Activated naive CD4-positive, alpha-beta T cell treated with anti-CD3 and anti-CD28 coated beads, Interleukin-2, amount 10 ng/mL, durations not matched to agents 7 days and 5 days (primary cell): ENCODE measurements around the gene TMOD3.

Source experiments
- CTCF ChIA-PET: fragments of 350-600 bp; sonication (Branson Sonifier 250); formaldehyde crosslinking; loops from one replicate; lab custom pipeline; 2021; ENCODE audit warnings: antibody characterized with exemption; lab: Charles Lee
- DNase-seq: peaks from one replicate; pipeline ENCODE4 v3.0.0-alpha.2; 2020
- H3K27ac Mint-ChIP-seq: one replicate; pipeline ENCODE4 v1.8.0; 2021; ENCODE audit warnings: mild to moderate bottlenecking, moderate library complexity, mixed read lengths
- H3K27me3 Mint-ChIP-seq: one replicate; pipeline ENCODE4 v1.8.0; 2021; ENCODE audit warnings: mild to moderate bottlenecking, mixed read lengths
- H3K36me3 Mint-ChIP-seq: one replicate; pipeline ENCODE4 v1.8.0; 2021; ENCODE audit warnings: mixed read lengths
- H3K4me1 Mint-ChIP-seq: one replicate; pipeline ENCODE4 v1.8.0; 2021; ENCODE audit warnings: mixed read lengths
- H3K4me3 Mint-ChIP-seq: one replicate; pipeline ENCODE4 v1.8.0; 2021; ENCODE audit warnings: mild to moderate bottlenecking, moderate library complexity, mixed read lengths
- H3K9me3 Mint-ChIP-seq: one replicate; pipeline ENCODE4 v1.8.0; 2021; ENCODE audit warnings: mixed read lengths

TMOD3 gene

DNA sequence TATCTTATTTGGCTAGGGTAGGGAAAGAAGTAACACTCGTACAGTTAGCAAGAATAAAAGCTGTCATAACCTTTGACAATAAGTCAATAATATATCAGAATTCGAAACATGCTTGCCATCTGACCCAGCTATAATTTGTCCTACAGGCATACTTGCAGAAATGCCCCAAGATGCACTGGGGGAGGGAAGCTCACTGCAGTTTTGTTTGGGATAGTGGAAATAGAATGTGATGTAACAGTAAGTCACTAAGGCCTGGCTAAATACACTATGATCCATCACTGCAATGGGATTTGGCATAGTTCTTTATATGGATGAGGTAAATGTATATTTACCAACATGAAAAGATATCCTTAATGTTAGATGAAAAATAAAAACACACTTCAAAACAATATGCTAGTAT is 25.5 kb upstream of the TMOD3 start:
- Mint-ChIP-seq H3K36me3 (peaks cover 9% of the 10 kb centered on the region), H3K4me3 (no peak overlapping the region), H3K4me1 (peaks cover 4% of the 10 kb centered on the region), H3K27ac (no peak overlapping the region), H3K9me3 (no peaks in the 10 kb centered on the region), H3K27me3 (no peaks in the 10 kb centered on the region)
- CTCF ChIA-PET, result no interaction called here
- no peak for DNase-seq

DNA sequence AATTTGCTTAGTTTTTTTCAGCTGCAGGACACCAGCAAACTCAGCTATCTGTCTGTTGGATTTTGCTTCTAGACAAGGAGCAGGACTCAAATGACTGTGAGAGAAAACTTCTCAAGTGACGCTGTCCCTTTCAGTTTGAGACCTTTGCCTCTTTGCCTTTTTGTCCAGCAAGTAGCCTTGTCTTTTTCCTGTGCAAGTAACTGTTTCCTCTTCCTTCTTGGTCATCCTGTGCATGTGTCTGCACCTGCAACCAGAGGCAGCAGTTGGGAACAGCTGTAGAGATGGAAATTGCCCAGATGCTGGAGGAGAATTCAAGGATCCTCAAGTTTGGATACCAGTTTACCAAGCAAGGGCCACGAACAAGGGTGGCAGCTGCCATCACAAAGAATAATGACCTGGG is 23.3 kb upstream of the TMOD3 start:
- peaks cover 11% of the 10 kb centered on the region for H3K36me3 Mint-ChIP-seq
- CTCF ChIA-PET, result no interaction called here

DNA sequence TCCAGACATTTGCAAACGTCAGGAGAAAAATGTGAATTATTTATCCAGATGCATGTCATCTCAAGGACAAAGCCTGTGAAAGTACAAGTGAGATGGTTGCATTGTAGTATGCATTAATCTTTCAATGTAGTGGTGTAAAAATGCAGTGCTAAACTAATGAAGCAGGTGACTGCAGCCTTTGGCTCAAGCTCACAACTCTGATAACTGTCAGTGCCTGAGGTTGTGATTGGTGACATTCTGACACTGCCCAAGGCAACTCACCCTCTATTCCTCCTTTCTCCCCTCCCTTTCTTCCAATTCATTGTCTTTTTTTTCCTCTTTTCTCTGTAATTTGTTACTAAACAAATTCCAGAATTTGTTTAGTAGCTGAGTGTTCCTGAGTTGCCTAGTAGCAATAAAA is 20.0 kb upstream of the TMOD3 start:
- Mint-ChIP-seq H3K36me3 (peaks cover 6% of the 10 kb centered on the region), H3K27ac (no peak overlapping the region), H3K27me3 (no peaks in the 10 kb centered on the region), H3K9me3 (no peaks in the 10 kb centered on the region), H3K4me1 (peaks cover 4% of the 10 kb centered on the region), H3K4me3 (no peak overlapping the region)
- no peak for DNase-seq
- CTCF ChIA-PET, result interaction anchor here (1.2 kb wide), 1 partner anchor 33 kb away, joined by 3 read pairs; no protein-coding TSS in a partner anchor

More for the DNA sequence above, 23.3 kb upstream of the TMOD3 start:
- no peak overlapping the region for H3K27ac Mint-ChIP-seq
- peaks cover 4% of the 10 kb centered on the region for H3K4me1 Mint-ChIP-seq
- no peak overlapping the region for H3K4me3 Mint-ChIP-seq
- H3K9me3 Mint-ChIP-seq, result no peaks in the 10 kb centered on the region
- DNase-seq, result no peak
- no peaks in the 10 kb centered on the region for H3K27me3 Mint-ChIP-seq

DNA sequence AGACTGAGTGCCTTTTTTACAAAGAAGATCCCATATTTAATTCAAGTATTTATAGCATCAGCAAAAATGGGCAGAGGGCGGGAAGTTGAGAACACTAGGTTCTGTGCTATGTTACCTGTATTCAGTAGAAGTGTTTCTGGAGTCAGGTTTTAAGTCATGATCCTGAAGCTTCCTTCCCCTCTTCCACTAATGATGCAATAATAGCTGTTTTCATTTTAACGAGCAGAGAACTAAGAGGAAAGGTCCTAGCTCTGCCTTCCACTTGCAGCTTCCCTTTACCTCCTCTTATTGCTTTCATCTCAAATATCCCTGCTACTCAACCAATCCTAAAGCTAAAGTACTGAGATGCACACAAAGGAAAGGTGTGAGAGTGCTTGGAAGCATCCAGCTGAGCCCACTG is 16.9 kb upstream of the TMOD3 start:
- no peaks in the 10 kb centered on the region for H3K27me3 Mint-ChIP-seq
- CTCF ChIA-PET, result no interaction called here
- no peaks in the 10 kb centered on the region for H3K4me1 Mint-ChIP-seq
- H3K27ac Mint-ChIP-seq, result no peak overlapping the region
- H3K4me3 Mint-ChIP-seq, result no peak overlapping the region
- H3K36me3 Mint-ChIP-seq, result peaks cover 1% of the 10 kb centered on the region
- DNase-seq, result no peak
- no peaks in the 10 kb centered on the region for H3K9me3 Mint-ChIP-seq

DNA sequence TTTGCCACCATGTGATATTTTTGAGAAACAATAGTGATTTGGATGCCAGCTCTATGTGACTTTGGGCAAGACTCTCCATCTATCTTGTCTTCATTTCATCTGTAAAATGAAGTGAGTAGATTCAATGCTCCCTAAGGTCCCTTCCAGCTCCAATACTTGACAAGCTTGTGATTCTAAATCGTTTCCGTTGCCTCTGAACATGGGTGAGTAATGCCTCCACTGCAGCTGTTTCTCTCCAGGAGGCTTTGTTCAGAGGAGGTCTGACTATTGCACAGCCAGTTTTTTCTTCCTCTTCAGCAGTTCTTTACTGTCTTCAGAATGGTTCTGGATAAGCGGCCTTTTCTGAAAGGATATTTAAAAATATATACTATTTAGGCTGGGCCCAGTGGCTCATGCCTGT is 14.8 kb upstream of the TMOD3 start:
- Mint-ChIP-seq H3K27ac (no peak overlapping the region), H3K9me3 (no peaks in the 10 kb centered on the region), H3K36me3 (peaks cover under 1% of the 10 kb centered on the region), H3K27me3 (no peaks in the 10 kb centered on the region), H3K4me3 (no peak overlapping the region), H3K4me1 (no peaks in the 10 kb centered on the region)
- DNase-seq, result no peak
- CTCF ChIA-PET, result no interaction called here

DNA sequence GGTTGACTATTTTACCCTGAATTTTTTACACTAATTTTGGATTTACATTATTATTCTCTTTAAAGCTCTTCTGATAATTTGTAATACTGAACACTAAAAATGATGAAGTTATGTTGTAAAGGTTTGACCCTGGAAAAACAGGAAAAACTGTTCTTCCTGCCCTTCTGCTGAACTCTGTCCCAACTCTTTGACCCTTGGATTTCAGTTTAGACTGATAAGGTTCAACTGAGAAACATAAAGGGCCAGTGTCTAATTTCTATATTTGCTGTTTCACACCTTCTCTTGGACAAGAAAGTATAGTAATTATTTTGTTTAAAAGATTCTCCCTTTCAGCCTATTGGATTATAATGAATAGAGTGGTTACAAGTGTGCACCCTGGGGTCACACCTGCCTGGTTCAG is 12.8 kb upstream of the TMOD3 start:
- H3K4me3 Mint-ChIP-seq, result no peak overlapping the region
- H3K27me3 Mint-ChIP-seq, result peaks cover 5% of the 10 kb centered on the region
- H3K27ac Mint-ChIP-seq, result no peak overlapping the region
- peaks cover 8% of the 10 kb centered on the region for H3K36me3 Mint-ChIP-seq
- peaks cover 16% of the 10 kb centered on the region for H3K9me3 Mint-ChIP-seq
- CTCF ChIA-PET, result no interaction called here
- no peaks in the 10 kb centered on the region for H3K4me1 Mint-ChIP-seq
- no peak for DNase-seq

DNA sequence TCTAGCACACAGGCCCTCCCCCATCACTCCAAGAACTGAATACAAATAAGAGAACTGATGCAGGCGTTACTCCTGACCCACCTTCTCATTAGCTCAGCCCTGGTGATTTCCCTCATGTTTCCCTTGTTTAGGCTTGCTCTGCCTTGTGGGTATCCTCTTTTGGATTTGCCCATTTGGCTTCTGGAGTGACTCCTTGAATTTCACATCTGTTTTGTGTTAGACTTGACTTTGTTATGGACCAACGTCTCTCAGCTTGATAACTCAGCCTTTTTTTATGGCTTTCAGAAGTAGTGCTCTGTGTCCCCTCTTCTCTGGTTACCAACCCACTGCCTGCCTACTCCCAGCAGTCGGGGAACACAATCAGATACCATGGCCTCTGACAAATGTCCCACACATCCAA is 11.3 kb upstream of the TMOD3 start:
- no peak overlapping the region for H3K4me3 Mint-ChIP-seq
- CTCF ChIA-PET, result no interaction called here
- H3K27ac Mint-ChIP-seq, result no peak overlapping the region

DNA sequence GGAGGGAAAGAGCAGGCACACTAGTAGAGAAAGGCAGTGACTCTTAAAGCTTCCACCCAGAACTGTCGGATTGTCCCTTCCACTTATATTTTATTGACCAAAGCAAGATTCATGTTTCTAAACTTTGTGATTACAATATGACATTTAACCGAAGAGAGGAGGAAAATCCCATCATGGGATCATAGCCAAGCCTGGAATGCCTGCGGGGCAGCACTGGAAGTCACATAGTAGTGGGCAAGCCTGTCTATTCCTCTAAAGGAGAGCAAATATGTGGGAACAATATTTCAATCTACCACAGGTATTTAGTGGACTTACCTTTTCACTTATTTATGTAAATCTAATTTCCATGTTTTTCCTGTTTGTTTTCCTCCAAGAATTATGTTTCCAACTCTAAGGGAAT is 3.8 kb upstream of the TMOD3 start:
- Mint-ChIP-seq H3K4me3 (no peak overlapping the region), H3K4me1 (peaks cover 9% of the 10 kb centered on the region), H3K36me3 (peaks cover 7% of the 10 kb centered on the region), H3K9me3 (peaks cover 13% of the 10 kb centered on the region), H3K27me3 (peaks cover 12% of the 10 kb centered on the region), H3K27ac (no peak overlapping the region)
- CTCF ChIA-PET, result interaction anchor here (1.3 kb wide), 1 partner anchor 50 kb away, joined by 3 read pairs; no protein-coding TSS in a partner anchor
- no peak for DNase-seq

More for the DNA sequence above, 11.3 kb upstream of the TMOD3 start:
- DNase-seq, result no peak
- H3K4me1 Mint-ChIP-seq, result no peaks in the 10 kb centered on the region
- peaks cover 20% of the 10 kb centered on the region for H3K9me3 Mint-ChIP-seq
- peaks cover 5% of the 10 kb centered on the region for H3K27me3 Mint-ChIP-seq
- peaks cover 9% of the 10 kb centered on the region for H3K36me3 Mint-ChIP-seq

DNA sequence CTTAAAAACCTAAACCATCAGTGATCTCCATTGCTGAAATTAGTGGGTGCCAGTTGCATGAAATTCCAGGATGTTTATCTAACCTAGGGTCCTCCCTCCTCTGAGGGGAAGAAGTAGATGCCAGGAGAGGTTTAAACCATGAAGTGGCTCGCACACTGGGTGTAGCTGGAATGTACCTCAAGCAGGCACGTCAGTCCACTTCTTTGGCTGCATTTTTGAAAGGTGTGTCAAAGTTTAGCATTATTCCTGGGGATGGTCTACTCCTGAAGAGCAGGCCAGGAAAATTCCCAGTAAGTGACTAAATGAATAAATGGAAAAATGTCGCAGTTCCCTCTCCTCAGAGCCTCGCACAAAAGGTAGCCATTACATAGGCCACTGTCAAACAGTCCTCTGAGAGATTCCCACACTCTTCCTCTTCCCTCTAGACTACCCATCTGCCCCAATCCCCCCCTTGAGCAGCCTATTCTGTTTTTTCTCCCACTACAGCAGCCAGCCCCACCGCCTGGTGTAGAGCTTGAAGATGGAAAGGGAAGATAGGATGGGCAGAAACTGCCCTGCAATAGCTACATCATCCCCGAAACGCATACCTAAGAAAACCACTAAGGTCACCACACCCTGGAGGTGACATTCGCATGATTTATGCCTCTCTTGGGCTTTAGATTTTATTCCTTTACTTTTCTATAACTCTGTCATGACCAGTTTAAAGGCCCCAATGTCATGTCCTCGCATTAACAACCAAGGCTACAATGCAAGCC is 655 bp upstream of the TMOD3 start:
- H3K36me3 Mint-ChIP-seq, result peaks cover 8% of the 10 kb centered on the region
- no peaks in the 10 kb centered on the region for H3K9me3 Mint-ChIP-seq
- peaks cover 10% of the 10 kb centered on the region for H3K27me3 Mint-ChIP-seq
- no peak for DNase-seq
- CTCF ChIA-PET, result no interaction called here
- H3K27ac Mint-ChIP-seq, result peak overlapping the region; percentile 90
- peaks cover 38% of the 10 kb centered on the region for H3K4me1 Mint-ChIP-seq
- peak overlapping the region; percentile 89 for H3K4me3 Mint-ChIP-seq

DNA sequence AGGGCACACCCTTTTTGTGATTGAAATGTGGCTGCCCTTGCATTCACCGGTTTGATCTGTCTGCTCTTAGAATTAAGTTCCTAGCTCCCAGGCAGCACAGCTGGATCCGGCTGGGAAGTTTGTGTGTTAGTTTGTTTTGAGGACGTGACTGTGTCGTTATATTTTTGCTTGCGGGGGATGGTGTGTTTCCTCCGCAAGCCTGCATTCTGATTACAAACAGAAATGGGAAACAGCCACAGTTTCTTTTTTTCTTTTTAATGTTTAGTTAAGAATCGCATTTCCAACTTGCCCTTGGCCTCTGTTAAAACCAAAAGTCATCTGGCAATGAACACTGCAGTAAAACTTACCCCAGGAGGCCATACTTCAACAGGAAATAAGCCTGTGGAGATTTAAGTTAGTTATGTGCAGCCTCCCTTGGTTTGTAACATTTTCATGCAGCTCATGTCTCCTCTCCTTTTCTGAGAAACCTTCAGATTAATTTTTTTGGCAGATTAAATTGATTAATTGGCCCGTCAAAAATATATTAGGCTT is 888 bp downstream of the TMOD3 start:
- Mint-ChIP-seq H3K36me3 (peaks cover 11% of the 10 kb centered on the region), H3K4me3 (peak overlapping the region; percentile 89), H3K9me3 (no peaks in the 10 kb centered on the region), H3K27me3 (peaks cover 10% of the 10 kb centered on the region), H3K4me1 (peaks cover 43% of the 10 kb centered on the region), H3K27ac (peak overlapping the region; percentile 90)
- CTCF ChIA-PET, result interaction anchor here (0.7 to 1.3 kb wide), 2 partner anchors 9 to 10 kb away, joined by 3 to 4 read pairs; no protein-coding TSS in a partner anchor
- no peak for DNase-seq

DNA sequence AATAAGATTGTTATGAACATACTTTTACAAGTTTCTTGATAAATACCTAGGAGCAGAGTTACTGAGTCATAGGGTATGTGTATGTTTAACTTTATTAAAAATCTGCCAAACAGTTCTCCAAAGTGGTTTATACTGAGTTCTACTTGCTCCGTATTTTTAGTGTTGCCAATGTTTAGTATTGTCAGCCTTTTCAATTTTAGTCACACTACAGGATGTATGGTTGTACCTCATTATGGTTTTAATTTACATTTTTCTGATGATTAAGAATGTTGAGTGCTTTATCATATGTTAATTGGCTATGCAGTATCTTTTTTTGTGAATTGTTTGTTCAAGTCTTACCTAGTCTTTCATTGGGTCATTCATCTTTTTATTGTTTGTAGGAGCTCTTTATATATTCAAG is 4.3 kb downstream of the TMOD3 start:
- CTCF ChIA-PET, result no interaction called here
- Mint-ChIP-seq H3K9me3 (no peaks in the 10 kb centered on the region), H3K4me1 (peaks cover 69% of the 10 kb centered on the region), H3K4me3 (no peak overlapping the region), H3K27me3 (peaks cover 3% of the 10 kb centered on the region), H3K27ac (no peak overlapping the region), H3K36me3 (peaks cover 19% of the 10 kb centered on the region)
- no peak for DNase-seq

DNA sequence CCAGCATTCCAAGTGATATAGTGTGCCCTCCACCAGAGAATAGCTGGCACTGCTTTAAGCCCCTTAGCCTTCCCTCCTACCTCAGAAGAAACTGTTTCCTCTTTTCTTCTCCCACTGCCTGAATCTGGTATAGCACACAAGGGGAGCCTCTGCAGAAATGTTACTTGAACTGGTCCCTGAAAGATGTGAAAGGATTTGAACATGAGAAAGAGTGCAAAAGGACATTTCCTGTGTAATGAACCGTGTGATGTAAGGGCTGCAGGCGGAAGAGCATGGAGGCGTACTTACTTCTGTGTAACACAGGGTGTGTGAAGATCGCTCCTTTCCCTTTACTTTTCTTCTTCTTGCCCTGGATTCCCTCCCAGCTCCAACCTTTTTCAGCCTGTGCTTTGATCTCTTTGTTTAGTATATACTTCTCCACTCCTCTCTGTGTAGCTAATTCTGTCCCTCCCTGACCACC is 8.4 kb downstream of the TMOD3 start:
- no peak overlapping the region for H3K4me3 Mint-ChIP-seq
- no peaks in the 10 kb centered on the region for H3K27me3 Mint-ChIP-seq
- H3K36me3 Mint-ChIP-seq, result peaks cover 12% of the 10 kb centered on the region
- no peak for DNase-seq
- H3K4me1 Mint-ChIP-seq, result peaks cover 64% of the 10 kb centered on the region
- no peak overlapping the region for H3K27ac Mint-ChIP-seq
- CTCF ChIA-PET, result no interaction called here
- H3K9me3 Mint-ChIP-seq, result no peaks in the 10 kb centered on the region

DNA sequence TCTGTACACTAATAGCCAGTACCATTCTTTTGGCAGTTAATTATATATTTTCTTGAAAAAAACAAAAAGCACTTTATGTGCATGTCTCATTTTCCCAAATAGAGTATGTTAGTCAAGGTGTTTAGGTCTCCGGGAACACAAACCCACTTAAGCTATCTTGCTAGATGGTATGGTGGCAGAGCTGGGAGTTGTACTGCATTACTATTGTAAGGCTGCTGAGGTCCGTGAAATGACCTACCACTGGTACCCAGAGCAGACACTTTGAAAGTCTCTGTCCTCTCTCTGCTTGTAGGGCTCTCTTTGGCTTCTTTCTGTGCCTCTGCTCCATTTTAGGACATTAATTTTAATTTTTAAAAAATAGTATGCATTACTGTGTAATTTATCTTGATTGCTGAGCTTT is 8.8 kb downstream of the TMOD3 start:
- no peak overlapping the region for H3K4me3 Mint-ChIP-seq
- H3K27ac Mint-ChIP-seq, result no peak overlapping the region
- no peaks in the 10 kb centered on the region for H3K27me3 Mint-ChIP-seq
- H3K4me1 Mint-ChIP-seq, result peaks cover 65% of the 10 kb centered on the region
- DNase-seq, result no peak
- CTCF ChIA-PET, result interaction anchor here (0.5 to 1.5 kb wide), 2 partner anchors 8 to 605 kb away, joined by 3 to 4 read pairs; no protein-coding TSS in a partner anchor
- peaks cover 15% of the 10 kb centered on the region for H3K36me3 Mint-ChIP-seq
- no peaks in the 10 kb centered on the region for H3K9me3 Mint-ChIP-seq

DNA sequence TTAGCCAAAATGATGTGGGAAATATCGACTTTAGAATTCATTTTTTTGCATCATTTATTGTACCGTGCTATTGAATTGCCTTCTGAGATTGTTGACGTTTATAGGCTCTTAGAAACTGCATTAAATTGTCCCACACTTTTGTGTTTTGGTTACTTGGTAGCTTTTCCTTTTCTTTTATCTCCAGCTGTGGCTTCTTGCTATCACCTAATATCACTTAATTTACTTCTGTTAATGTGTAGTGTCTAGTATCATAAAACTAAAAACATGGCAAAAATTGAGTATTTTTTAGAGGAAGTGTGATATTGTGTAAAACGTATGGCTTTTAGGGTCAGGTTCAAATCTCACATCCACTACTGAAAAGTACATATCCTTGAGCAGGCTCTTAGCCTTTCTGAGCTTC is 11.2 kb downstream of the TMOD3 start:
- no peak for DNase-seq
- H3K4me1 Mint-ChIP-seq, result peaks cover 62% of the 10 kb centered on the region
- H3K4me3 Mint-ChIP-seq, result no peak overlapping the region
- H3K27me3 Mint-ChIP-seq, result no peaks in the 10 kb centered on the region
- H3K27ac Mint-ChIP-seq, result no peak overlapping the region
- CTCF ChIA-PET, result interaction anchor here (1.2 to 1.5 kb wide), 2 partner anchors 10 to 19 kb away, joined by 3 read pairs; no protein-coding TSS in a partner anchor
- no peaks in the 10 kb centered on the region for H3K9me3 Mint-ChIP-seq
- H3K36me3 Mint-ChIP-seq, result peaks cover 10% of the 10 kb centered on the region
